ENCODE measurements around the gene BAZ2B.
"Not testable (repeated sequence)": the region's sequence is repeated elsewhere in the genome, so short reads cannot be mapped to it uniquely, and the experiment has no call there.

BAZ2B gene

DNA sequence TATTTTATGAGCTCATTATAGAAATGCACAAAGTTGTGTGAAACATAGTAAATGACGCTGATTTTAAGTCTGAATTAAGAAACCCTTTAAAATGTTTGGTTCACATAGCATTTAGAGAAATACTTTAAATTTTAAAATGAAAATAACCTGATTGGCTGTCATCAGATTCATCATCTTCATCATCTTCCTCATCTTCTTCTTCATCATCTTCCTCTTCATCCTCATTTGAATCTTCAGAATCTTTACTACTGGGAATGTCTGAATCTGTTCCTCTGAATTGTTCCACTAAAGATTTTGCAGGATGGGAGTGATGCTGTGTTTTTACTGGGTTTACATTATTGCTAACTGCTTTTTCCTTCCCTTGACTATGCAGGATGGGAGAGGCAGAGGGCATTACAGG lies 183.7 kb downstream of the BAZ2B start:
- DNase-seq, result no peak

DNA sequence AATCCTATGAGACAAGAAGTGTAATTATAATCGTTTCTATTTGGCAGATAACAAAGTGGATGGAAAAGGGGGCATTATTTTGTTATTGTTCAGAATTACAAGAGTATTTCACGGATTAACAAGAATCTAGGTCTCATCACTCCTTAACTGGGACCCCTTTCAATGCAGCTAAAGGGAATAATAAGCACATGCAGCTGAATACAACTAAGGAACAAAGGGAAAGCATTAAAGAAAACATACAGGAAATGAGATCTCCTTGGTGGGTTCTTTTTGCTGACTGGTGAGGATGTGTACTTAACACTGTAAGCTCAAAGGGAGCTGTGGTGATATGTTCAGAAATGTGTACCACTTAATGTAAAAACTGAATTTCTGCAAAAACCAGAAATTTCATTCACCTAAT lies 189.3 kb downstream of the BAZ2B start:
- DNase-seq, result no peak

DNA sequence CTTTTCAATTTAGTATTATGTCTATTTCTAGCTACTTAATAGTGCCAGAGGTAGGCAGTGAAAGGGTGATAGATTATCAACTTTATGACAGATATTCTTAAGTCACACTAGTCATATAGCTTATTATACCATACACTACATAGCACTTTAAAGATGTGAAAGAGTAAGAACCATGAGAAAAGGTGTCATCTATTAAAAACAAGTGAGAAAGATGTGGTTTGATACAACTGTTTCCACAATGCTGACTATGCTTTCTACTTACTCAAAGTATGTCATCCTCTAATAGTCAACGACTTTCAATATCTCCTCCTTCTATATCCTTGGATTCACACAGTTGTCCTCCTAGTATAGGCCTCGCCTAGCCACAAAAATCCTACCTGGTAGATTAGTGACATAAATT lies 196.9 kb downstream of the BAZ2B start:
- no peak for DNase-seq

DNA sequence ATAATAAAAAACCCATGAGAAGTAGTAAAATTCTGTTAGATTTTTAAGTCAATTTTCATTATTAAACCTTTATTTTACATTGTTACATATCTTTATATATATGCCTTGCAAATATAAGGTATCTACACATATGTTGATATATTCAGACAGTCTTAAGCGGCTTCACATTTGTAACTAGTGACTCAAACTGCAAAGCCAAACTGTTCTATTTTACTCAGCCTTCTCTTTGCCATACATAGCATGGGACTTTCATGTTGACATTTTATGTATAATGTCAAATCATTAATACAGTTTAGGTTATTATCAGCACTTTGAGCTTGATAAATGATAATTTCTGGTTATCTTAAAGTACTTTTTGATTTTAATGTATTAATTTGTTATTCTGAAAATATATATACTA lies 204.9 kb downstream of the BAZ2B start:
- no peak for DNase-seq

DNA sequence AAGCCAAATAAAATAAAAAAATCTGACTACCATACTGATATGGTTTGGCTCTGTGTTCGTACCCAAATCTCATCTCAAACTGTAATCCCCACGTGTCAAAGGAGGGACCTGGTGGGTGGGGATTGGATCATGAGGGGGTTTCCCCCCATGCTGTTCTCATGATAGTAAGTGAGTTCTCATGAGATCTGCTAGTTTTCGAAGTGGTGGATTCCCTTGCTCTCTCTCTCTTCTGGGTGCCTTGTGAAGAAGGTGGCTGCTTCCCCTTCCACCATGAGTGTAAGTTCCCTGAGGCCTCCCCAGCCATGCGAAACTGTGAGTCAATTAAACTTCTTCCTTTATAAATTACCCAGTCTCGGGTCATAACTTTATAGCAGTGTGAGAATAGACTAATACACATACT lies 206.1 kb downstream of the BAZ2B start:
- no peak for DNase-seq

DNA sequence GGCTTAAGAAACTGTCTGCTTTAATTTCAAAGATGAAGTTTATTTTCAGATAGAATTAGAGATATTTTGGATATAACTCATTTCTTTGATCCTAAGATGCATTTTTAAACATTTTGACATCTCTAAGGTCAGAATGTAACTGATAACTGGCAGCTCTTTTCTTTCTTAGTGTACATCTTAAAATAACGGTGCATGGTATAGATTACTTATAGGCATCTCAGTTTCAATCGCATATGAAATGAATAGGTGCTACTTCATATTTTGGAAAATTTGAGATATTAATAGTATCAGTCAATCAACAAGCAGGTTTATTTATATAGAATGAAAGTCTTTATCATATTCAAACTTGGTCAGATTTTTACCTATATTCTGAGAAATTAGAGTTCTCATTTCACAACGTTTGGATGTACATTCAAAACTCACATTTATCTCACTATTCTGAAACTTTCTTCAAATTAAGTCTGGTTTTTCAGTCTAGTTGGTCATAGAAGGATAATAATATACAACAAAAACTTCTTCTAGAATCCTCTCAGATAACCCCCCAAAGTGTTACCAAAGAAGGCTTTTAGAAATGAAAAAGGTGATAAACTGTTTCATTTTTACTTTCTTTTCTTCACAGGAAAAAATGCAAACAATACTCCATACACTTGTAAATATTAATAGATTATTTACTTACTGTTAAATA lies 207.1 kb downstream of the BAZ2B start:
- no peak for DNase-seq

DNA sequence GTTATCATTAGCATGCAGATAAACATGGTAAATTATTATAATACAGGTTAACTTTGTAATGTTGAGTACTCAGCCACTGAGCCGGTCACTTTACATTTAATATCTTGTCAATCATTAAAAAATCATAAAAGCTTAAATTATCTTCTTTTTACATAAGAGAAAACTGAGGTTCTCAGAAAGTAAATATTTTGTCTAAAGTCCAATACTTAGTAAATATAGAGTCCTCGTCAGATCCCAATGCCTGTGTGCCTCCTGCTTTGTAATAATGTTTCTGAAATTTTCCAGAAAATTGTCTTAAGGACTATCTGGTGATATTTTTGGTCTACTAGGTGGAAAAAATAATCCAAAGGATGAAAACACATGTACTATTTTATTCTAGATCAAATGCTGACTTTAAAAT lies 213.6 kb downstream of the BAZ2B start:
- DNase-seq, result no peak

DNA sequence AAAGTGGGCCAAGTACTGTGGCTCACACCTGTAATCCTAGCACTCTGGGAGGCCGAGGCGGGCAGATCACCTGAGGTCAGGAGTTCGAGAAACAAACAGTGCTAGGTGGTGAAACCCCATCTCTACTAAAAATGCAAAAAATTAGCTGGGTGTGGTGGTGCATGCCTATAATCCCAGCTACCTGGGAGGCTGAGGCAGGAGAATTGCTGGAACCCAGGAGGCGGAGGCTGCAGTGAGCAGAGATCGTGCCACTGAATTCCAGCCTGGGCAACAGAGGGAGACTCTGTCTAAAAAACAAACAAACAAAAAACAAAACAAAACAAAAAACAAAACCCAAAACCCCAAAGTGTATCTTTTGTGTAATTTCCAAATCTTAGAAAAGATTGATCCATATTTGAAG lies 214.2 kb downstream of the BAZ2B start:
- DNase-seq, result not testable (repeated sequence)

DNA sequence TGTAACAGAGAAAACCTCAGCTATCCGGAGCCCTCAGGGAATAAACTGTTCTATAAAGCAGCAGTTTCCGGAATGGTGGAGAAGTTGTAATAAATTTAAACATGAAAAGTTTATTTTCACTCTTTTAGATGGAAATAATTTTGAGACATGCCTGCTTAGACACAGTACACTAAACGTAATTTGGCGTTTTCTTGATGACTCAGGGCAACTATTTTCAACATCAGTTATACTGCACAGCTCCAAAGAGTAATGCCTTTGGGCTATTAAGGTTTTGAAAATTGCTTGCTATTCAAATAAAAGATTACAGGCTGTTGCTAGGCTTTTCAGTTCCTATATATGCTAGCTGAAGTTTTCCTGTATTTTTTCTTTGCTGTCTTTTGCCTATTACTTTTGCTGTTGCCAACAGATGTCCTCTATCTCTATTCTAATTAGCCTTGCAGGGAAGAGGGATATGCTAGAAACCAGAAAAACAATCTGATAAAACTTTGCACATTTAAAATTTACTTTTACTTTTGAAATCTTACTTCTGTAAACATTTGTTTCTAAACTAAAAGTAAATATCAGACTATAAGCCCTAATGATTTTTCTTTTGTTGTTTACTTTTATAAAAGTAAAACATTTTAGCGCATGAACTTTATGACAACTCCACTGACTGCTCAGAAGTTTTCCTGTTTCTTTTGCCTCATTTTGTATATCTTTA lies 216.5 kb downstream of the BAZ2B start:
- no peak for DNase-seq

DNA sequence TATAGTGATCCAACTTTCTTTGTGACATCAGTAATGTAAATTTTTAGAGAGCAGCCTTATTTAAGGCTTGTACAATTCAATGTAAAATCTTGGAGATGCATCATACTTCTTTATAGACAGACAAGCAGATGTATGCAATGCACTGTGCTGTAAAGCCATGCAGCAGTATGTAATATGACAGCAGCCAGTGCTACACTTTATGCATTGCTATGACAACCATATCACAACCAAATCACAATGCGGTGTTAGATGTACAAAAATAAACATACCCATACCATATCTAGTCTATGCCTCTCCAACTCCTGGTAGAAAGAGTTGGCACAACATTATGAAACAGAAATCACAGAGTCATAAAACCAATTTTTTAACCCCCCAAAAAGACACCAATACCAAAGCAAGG lies 219.5 kb downstream of the BAZ2B start:
- peak in 1 of 58 donors; percentile 2 for DNase-seq

DNA sequence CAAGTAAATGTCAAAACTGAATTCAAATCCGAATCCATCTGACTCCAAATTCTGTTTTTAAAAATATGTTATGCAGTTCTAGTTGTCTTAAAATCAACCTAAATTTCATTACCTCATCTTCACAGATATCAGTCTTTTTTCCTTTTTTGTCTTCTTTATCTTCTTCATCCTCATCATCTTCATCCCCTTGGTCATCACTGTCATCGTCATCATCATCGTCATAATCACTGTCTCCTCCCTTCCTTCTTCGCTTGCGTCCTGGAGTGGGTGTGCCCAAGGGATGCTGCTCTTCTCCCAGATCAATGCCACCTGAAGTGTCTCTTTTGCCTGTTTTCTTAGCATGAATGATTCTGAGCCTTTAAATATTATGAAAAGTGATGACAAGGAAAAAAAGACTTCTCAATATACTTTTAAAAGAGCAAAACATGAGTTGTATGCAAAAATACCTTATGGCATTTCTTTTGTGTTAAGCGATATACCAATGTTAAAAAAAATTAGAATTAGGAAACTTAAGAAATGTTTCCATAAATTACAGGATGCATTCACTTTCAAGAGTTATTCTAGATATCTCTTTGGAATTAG lies 233.8 kb downstream of the BAZ2B start:
- no peak for DNase-seq

DNA sequence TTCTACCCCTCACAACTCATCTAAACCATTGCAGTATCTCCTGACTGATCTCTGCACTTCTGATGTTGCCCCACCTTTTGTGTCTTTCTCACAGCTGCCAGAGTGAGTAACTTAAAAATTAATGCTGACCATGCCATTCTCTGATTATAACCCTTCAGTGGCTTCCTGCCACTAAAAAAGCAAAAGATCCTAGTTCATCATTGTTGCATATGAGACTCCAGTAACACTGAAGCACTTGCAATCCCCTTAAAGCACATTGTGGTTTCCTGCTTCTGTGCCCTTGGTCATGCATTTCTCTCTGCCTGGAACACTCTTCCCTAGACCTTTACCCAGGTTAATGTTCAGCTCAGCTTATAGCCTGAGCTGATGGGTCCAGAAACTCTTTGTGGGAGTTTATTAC lies 234.8 kb downstream of the BAZ2B start:
- DNase-seq, result no peak

DNA sequence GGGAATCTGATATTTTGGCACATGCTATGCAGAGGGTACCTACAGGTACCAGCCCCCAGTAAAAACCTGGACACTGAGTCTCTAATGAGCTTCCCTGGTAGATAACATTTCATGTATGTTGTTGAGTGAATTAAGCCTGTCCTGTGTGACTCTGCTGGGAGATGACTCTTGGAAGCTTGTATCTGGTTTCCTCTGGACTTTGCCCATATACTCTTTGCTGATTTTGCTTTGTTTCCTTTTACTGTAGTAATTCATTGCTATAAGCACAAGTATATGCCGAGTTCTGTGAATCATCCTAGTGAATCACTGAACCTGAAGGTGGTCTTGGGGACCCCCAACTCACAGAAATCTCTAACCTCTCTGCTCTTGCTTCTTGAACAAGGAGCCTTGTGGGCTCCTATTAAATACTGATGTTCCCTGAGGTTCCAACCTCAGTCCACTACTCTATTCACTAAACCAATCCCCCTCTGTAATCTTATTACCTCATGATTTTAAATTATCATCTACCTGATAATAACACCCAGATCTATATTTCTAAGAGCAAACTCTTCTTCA lies 235.6 kb downstream of the BAZ2B start:
- no peak for DNase-seq

DNA sequence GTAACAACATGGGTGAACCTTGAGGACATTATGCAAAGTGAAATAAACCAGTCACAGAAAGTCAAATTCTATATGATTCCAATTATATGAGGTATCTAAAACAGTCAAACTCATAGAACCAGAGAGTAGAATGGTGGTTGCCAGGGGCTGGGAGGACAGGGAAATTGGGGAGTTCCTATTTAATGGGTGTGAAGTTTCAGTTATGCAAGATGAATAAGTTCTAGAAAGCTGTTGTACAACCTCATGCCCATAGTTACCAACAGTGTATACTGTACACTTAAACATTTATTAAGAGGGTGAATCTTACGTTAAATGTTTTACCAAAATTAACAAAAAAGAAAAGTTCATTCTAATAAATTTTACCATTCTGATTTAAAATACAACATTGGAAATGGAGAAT lies 237.2 kb downstream of the BAZ2B start:
- DNase-seq, result no peak

DNA sequence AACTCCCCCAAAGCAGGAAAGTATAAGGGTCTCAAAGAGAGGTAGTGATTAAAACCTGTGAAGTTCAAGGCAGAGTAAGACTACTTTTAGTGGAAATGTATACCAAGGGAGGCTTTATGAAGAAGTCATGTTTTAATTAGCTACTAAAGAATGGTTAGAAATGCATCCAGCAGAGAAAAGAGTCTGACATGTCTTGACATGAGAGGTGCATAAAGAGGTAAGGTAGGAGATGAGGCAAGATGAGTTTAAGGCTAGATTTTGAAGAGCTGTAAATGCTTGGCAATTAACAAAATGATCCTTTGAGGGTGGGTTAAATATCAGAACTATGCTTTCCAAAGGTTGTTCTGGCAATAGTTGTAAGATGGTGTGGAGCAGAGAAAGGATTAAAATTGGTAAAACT lies 241.1 kb downstream of the BAZ2B start:
- no peak for DNase-seq

DNA sequence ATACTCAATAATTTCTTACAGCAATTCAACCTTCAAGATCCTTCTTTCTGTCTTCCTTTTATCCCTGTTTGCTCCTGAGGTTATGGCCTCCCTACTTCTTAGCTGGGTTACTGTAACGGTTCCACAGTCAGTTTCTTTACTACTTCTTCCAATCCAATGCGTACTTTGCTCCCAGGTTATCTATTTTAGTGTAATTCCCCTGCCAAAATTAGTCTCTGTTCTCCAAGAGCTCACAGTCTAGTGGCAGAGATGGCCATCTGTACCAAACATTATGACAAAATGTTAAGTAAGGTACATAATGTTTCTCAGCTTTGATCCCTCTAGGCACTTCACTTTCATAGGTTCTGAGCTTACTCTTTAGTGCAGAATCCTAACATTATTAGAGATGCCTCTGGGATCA lies 244.8 kb downstream of the BAZ2B start:
- DNase-seq, result no peak

DNA sequence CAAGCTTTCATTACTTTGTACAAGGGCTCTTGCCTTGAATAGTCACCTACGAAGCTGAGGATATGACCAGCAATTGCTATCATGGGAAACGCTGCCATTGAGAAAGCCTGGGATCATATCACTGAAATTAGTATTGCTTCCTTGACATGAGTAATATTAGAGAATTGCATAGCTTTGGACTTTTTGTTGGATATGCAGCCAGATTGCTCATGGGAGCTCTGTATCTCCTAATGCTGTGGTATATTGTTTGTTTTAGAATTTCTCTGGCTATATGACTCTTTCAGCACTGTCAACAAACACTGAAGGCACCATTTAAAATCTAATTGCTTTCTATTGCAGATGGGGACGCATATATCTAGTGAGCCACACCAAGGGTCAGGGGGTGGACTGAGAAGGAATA lies 249.8 kb downstream of the BAZ2B start:
- DNase-seq, result no peak

DNA sequence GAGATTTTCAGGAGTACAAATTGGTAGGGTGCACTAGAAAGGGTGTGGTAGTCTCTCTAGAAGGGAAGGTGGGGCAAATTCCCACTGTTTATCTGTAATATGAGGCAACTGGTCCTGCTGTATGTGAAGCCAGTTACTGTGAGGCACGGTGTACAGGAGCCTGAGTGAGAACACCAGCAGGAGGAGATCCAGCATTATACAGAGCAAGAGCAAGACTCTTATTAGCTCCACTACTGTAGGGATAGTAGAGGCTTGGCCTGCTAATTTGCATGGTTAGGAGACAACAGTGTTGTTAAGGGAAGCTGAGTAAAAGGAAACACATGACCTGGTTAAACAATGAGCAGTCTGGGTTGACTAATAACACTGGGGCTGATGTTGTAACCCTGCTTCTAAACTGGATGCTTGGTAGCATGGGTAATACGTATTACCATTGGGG lies 253.5 kb downstream of the BAZ2B start:
- no peak for DNase-seq

DNA sequence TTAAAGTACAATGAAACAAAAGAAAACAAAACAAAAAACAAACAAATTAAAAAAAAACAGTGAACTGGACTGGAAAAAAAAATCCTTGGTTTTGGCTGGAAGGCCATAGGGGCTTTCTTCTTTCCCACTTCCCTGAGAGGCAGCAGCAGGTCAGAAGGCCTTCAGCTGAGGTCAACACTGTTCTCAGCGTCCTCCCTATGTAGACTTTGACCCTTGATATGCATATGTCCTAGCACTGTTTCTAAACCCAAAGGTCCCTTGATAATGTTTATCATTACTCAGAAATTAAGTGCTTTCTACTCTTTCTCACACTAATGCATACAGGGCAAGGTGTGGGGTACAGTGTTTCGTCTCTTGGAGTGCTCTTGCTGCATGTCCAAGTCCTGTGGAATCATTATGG lies 254.3 kb downstream of the BAZ2B start:
- DNase-seq, result no peak

DNA sequence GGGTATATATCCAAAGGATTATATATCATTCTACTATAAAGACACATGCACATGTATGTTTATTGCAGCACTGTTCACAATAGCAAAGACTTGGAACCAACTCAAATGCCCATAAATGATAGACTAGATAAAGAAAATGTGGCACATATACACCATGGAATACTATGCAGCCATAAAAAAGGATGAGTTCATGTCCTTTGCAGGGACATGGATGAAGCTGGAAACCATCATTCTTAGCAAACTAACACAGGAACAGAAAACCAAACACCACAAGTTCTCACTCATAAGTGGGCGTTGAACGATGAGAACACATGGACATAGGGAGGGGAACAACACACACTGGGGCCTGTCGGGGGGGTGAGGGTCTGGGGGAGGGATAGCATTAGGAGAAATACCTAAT lies 254.7 kb downstream of the BAZ2B start:
- DNase-seq, result not testable (repeated sequence)

DNA sequence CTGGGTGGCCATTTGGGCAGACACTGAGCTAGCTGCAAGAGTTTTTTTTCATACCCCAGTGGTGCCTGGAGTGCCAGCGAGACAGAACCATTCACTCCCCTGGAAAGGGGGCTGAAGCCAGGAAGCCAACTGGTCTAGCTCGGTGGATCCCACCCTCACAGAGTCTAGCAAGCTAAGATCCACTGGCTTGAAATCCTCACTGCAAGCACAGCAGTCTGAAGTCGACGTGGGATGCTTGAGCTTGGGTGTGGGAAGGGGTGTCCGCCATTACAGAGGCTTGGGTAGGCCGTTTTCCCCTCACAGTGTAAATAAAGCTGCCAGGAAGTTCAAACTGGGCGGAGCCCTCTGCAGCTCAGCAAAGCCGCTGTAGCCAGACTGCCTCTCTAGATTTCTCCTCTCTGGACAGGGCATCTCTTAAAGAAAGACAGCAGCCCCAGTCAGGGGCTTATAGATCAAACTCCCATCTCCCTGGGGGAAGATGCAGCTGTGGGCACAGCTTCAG lies 260.2 kb downstream of the BAZ2B start:
- DNase-seq, result no peak

DNA sequence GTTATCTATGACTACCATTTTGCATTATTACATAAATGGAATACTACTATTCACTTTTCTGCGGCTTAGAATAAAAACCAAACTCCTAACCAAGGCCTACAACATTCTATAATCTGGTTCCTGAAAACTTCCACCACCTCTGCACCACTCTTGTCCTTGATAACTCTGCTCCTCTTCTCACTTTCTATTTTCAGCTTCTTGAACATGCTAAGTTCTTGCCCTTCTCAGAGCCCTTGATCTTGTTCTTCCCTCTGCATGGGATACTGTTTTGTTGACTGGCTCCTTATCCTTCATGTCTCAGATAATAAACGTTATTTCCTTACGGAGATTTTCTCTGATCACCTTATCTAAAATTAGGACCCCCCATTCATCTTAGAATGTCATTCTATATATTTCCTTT lies 264.4 kb downstream of the BAZ2B start:
- DNase-seq, result no peak

All from anterior cingulate cortex (tissue), 58 donors.